CD4-positive, alpha-beta T cell (primary cell): Measurements from ENCODE around the gene ZDHHC12. TPM values are rescaled to one million over a fixed set of nuclear protein-coding genes. Genes with fewer than 3 reads are reported as not detected.

Source experiments
- ATAC-seq: fragments of 200-7000 bp; cut with Tn5 transposase; one replicate; pipeline ENCODE4 v1.10.0; 2022; ENCODE audit warnings: mild to moderate bottlenecking; ENCODE audit not compliant: poor library complexity
- CTCF ChIA-PET: fragments of 350-600 bp; sonication (Branson Sonifier 250); formaldehyde crosslinking; loops from one replicate; lab custom pipeline; 2021; ENCODE audit warnings: antibody characterized with exemption, inconsistent platforms; lab: Charles Lee
- POLR2A ChIA-PET: fragments of 350-600 bp; sonication (Branson Sonifier 250); formaldehyde crosslinking; loops from one replicate; lab custom pipeline; 2021; ENCODE audit warnings: antibody characterized with exemption, inconsistent platforms; lab: Charles Lee
- DNase-seq, 14 experiments: peaks; one replicate each; pipeline ENCODE4 v3.0.0-alpha.2; 2013 to 2020; ENCODE audit warnings: mixed read lengths in 2 of 14
- H3K27ac ChIP-seq, 2 donors: one replicate each; pipeline versions ENCODE4 v1.5.1 to v1.7.0; 2013; ENCODE audit warnings: low read length in 2 of 2, low read depth in 1 of 2, mild to moderate bottlenecking in 1 of 2
- H3K27me3 ChIP-seq, 2 experiments: 1 replicate in 1 of 2; 2 replicates in 1 of 2; pipeline versions ENCODE4 v1.6.1 to v1.7.0; 2013; ENCODE audit warnings: low read length in 2 of 2, control low read depth in 1 of 2, mild to moderate bottlenecking in 1 of 2, moderate library complexity in 1 of 2; ENCODE audit not compliant: insufficient read depth in 2 of 2, control insufficient read depth in 1 of 2
- H3K36me3 ChIP-seq: one replicate; pipeline ENCODE4 v1.6.1; 2013; ENCODE audit warnings: low read length, control low read depth; ENCODE audit not compliant: insufficient read depth
- H3K4me1 ChIP-seq: one replicate; pipeline ENCODE4 v1.6.1; 2013; ENCODE audit warnings: low read length, control low read depth; ENCODE audit not compliant: insufficient read depth
- H3K4me3 ChIP-seq: one replicate; pipeline ENCODE4 v1.5.1; 2013; ENCODE audit warnings: mild to moderate bottlenecking, low read length, moderate library complexity
- H3K9me3 ChIP-seq, 2 experiments: 1 replicate in 1 of 2; 2 replicates in 1 of 2; pipeline versions ENCODE4 v1.6.1 to v1.7.0; 2013; ENCODE audit warnings: low read length in 2 of 2, mild to moderate bottlenecking in 2 of 2, control low read depth in 1 of 2, moderate library complexity in 1 of 2; ENCODE audit not compliant: control insufficient read depth in 1 of 2, insufficient read depth in 1 of 2
- H3K27ac Mint-ChIP-seq: one replicate; pipeline ENCODE4 v1.8.0; 2020; ENCODE audit warnings: mixed read lengths
- H3K27me3 Mint-ChIP-seq: one replicate; pipeline ENCODE4 v1.8.0; 2021; ENCODE audit warnings: mixed read lengths
- H3K36me3 Mint-ChIP-seq: one replicate; pipeline ENCODE4 v1.8.0; 2021; ENCODE audit warnings: low read depth, mixed read lengths
- H3K4me1 Mint-ChIP-seq: one replicate; pipeline ENCODE4 v1.8.0; 2021; ENCODE audit warnings: low read depth, mixed read lengths
- H3K4me3 Mint-ChIP-seq: one replicate; pipeline ENCODE4 v1.8.0; 2020; ENCODE audit warnings: mild to moderate bottlenecking, mixed read lengths
- H3K9me3 Mint-ChIP-seq: one replicate; pipeline ENCODE4 v1.8.0; 2020; ENCODE audit warnings: mixed read lengths
- CTCF ChIP-seq: fragments of 200-600 bp; IDR thresholded peaks from one replicate; pipeline ENCODE4 v1.8.0; 2022; ENCODE audit warnings: antibody characterized with exemption, mild to moderate bottlenecking
- intact Hi-C, 2 experiments: fragments of 100-400 bp; cut with DNase I in 1 of 2; cut with micrococcal nuclease in 1 of 2; formaldehyde crosslinking; loops; one replicate each; pipeline versions ENCODE4 v1.15.1 to v1.9.0; 2023 to 2025; cut with DNase I, micrococcal nuclease
- total RNA-seq, 174 experiments: library from RNA in 2 of 174; stranded (reverse) in 2 of 174; gene quantifications; one replicate each; pipeline ENCODE4 v1.2.3 and lab custom pipeline; 2021 to 2026

Gene ZDHHC12
- total RNA-seq, 2 experiments from 2014 or later = 22.0 to 23.7 TPM

GRCh38 chr9:128731093-128731492 lies 7.2 kb upstream of the ZDHHC12 start:
- Histone ChIP-seq H3K27me3 (no peaks in the 10 kb centered on the region), H3K4me1 (peaks cover 23% of the 10 kb centered on the region), H3K36me3 (peaks cover 38% of the 10 kb centered on the region), H3K9me3 (no peaks in the 10 kb centered on the region), H3K4me3 (no peak overlapping the region), H3K27ac (no peak overlapping the region)
- intact Hi-C loops = no loop called here
- DNase-seq (no peak), ATAC-seq (no peak)
- Mint-ChIP-seq H3K36me3 (peaks cover 26% of the 10 kb centered on the region), H3K27me3 (no peaks in the 10 kb centered on the region), H3K4me1 (no peaks in the 10 kb centered on the region), H3K27ac (no peak overlapping the region), H3K9me3 (no peaks in the 10 kb centered on the region), H3K4me3 (no peak overlapping the region)
- TF ChIP-seq CTCF = no peak
- ChIA-PET CTCF (no interaction called here), POLR2A (no interaction called here)

- Histone ChIP-seq H3K27ac (no peak overlapping the region), H3K9me3 (no peaks in the 10 kb centered on the region), H3K4me3 (no peak overlapping the region), H3K36me3 (peaks cover 37% of the 10 kb centered on the region), H3K4me1 (peaks cover 34% of the 10 kb centered on the region), H3K27me3 (no peaks in the 10 kb centered on the region)
- Mint-ChIP-seq H3K27me3 (no peaks in the 10 kb centered on the region), H3K36me3 (peaks cover 20% of the 10 kb centered on the region), H3K9me3 (no peaks in the 10 kb centered on the region), H3K27ac (no peak overlapping the region), H3K4me1 (peaks cover 7% of the 10 kb centered on the region), H3K4me3 (no peak overlapping the region)
- ChIA-PET POLR2A (interaction anchor here (0.6 kb wide), 1 partner anchor 29 kb away, joined by 3 read pairs; no protein-coding TSS in a partner anchor), CTCF (no interaction called here)
- no peak for TF ChIP-seq CTCF
- DNase-seq (peak in 1 of 14 experiments; percentile 12), ATAC-seq (no peak)
- intact Hi-C loops = loop anchor here in 1 of 2 experiments (10.0 kb wide), 1 partner anchor 45 kb away; the partner anchor contains the start of gene ZER1
These were observed 6.0 kb upstream of the ZDHHC12 start for GRCh38 chr9:128729766-128730517.

GRCh38 chr9:128729302-128729701 lies 5.4 kb upstream of the ZDHHC12 start:
- intact Hi-C loops = loop anchor here in 1 of 2 experiments (10.0 kb wide), 1 partner anchor 45 kb away; the partner anchor contains the start of gene ZER1
- no peak for TF ChIP-seq CTCF
- Histone ChIP-seq H3K27me3 (no peaks in the 10 kb centered on the region), H3K36me3 (peaks cover 34% of the 10 kb centered on the region), H3K4me3 (no peak overlapping the region), H3K27ac (no peak overlapping the region), H3K9me3 (no peaks in the 10 kb centered on the region), H3K4me1 (peaks cover 41% of the 10 kb centered on the region)
- Mint-ChIP-seq H3K27me3 (no peaks in the 10 kb centered on the region), H3K27ac (no peak overlapping the region), H3K36me3 (peaks cover 13% of the 10 kb centered on the region), H3K4me1 (peaks cover 14% of the 10 kb centered on the region), H3K4me3 (no peak overlapping the region), H3K9me3 (no peaks in the 10 kb centered on the region)
- DNase-seq (no peak), ATAC-seq (no peak)
- ChIA-PET CTCF (no interaction called here), POLR2A (no interaction called here)
